Hepatocyte (in vitro differentiated cells): ENCODE measurements around the gene PRPSAP2. TPM values are rescaled to one million over a fixed set of nuclear protein-coding genes. Genes with fewer than 3 reads are reported as not detected.

ENCODE experiments used
- DNase-seq: peaks from one replicate; pipeline ENCODE4 v3.0.0-alpha.2; 2016; ENCODE audit warnings: low spot score
- H2AFZ ChIP-seq: fragments of 200-600 bp; sonication (generic); 2 replicates; pipeline ENCODE4 v1.6.0; 2016; ENCODE audit warnings: antibody characterized with exemption, mild to moderate bottlenecking
- H3K27ac ChIP-seq: fragments of 200-600 bp; sonication (generic); 2 replicates; pipeline ENCODE4 v1.5.1; 2016; ENCODE audit warnings: mild to moderate bottlenecking
- H3K27me3 ChIP-seq: fragments of 200-600 bp; sonication (generic); 2 replicates; pipeline ENCODE4 v1.6.1; 2016
- H3K36me3 ChIP-seq: fragments of 200-600 bp; sonication (generic); replicated peaks from 2 replicates; pipeline ENCODE4 v1.5.1; 2016; ENCODE audit warnings: low read depth; ENCODE audit not compliant: insufficient read depth
- H3K4me1 ChIP-seq: fragments of 200-600 bp; sonication (generic); 2 replicates; pipeline ENCODE4 v1.5.1; 2016; ENCODE audit warnings: mild to moderate bottlenecking, moderate library complexity; ENCODE audit not compliant: insufficient read depth
- H3K4me2 ChIP-seq: fragments of 200-600 bp; sonication (generic); 2 replicates; pipeline ENCODE4 v1.6.0; 2016
- H3K4me3 ChIP-seq: fragments of 200-600 bp; sonication (generic); 2 replicates; pipeline ENCODE4 v1.5.1; 2016; ENCODE audit warnings: mild to moderate bottlenecking
- H3K79me2 ChIP-seq: fragments of 200-600 bp; sonication (generic); 2 replicates; pipeline ENCODE4 v1.6.0; 2017; ENCODE audit warnings: mild to moderate bottlenecking
- H3K9me2 ChIP-seq: fragments of 200-600 bp; sonication (generic); replicated peaks from 2 replicates; pipeline ENCODE4 v1.6.0; 2017; ENCODE audit warnings: mild to moderate bottlenecking; ENCODE audit not compliant: insufficient read depth
- H3K9me3 ChIP-seq: fragments of 200-600 bp; sonication (generic); 2 replicates; pipeline ENCODE4 v1.5.1; 2016; ENCODE audit warnings: low read depth, mild to moderate bottlenecking
- H4K20me1 ChIP-seq: fragments of 200-600 bp; sonication (generic); 2 replicates; pipeline ENCODE4 v1.6.0; 2016; ENCODE audit warnings: mild to moderate bottlenecking; ENCODE audit not compliant: insufficient read depth, poor library complexity, severe bottlenecking
- EZH2 ChIP-seq: fragments of 200-600 bp; sonication (generic); IDR thresholded peaks from 2 replicates; pipeline ENCODE4 v1.6.1; 2016; ENCODE audit warnings: antibody characterized with exemption, mild to moderate bottlenecking, borderline replicate concordance
- EZH2phosphoT487 ChIP-seq: fragments of 200-600 bp; sonication (generic); IDR thresholded peaks from one replicate; pipeline ENCODE4 v1.6.1; 2018; ENCODE audit warnings: antibody characterized with exemption, mild to moderate bottlenecking, low read depth, moderate library complexity; ENCODE audit not compliant: unreplicated experiment, severe bottlenecking
- WGBS: methylation state at CpG from one replicate; pipeline ENCODE4 v1.1.6; 2016; ENCODE audit warnings: low lambda C conversion rate; ENCODE audit errors: missing lambda C conversion rate; 5-methylcytosine and 5-hydroxymethylcytosine counted together
- polyA plus RNA-seq: library from polyadenylated mRNA; unstranded; fragments of >200 nt; fragmentation: Nextera tagmentation; extraction: Ambion mirVana; gene quantifications from 2 replicates; pipeline ENCODE4 v1.2.1, GENCODE V29; 2016
- total RNA-seq: library from RNA; depleted of rRNA; stranded (reverse); fragments of >200 nt; gene quantifications from 2 replicates; pipeline ENCODE4 v1.2.3, GENCODE V29; 2014
- TF ChIP-seq, protein P1 (sequence below): fragments of 200-600 bp; sonication (generic); IDR thresholded peaks from 2 replicates; pipeline ENCODE4 v1.5.1; 2016; ENCODE audit warnings: antibody characterized with exemption, mild to moderate bottlenecking; ENCODE audit not compliant: poor library complexity

PRPSAP2 gene
- total and polyA plus RNA-seq, 2 experiments from 2014 or later, result 25.0 to 55.7 TPM

DNA sequence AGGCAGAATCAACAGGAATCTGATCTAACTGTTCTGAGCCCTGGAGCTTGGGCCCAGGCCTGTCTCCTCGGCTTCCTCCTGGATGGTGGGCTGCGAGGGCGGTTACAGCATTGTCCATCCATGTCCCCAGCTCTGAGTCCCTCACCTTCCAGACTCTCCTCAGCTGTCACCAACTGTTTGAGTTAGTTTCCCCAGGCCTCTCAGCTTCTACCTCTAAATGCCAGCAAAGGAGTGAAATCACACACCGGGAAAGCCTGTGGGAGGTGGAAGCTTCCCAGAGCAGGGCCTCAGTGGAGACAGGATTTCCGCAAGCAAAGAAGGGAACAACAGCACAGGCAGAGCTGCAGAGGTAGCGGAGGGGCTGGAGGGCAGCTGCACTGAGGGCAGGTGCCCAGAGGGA lies 9.4 kb upstream of the PRPSAP2 start:
- TF ChIP-seq, protein P1, sequence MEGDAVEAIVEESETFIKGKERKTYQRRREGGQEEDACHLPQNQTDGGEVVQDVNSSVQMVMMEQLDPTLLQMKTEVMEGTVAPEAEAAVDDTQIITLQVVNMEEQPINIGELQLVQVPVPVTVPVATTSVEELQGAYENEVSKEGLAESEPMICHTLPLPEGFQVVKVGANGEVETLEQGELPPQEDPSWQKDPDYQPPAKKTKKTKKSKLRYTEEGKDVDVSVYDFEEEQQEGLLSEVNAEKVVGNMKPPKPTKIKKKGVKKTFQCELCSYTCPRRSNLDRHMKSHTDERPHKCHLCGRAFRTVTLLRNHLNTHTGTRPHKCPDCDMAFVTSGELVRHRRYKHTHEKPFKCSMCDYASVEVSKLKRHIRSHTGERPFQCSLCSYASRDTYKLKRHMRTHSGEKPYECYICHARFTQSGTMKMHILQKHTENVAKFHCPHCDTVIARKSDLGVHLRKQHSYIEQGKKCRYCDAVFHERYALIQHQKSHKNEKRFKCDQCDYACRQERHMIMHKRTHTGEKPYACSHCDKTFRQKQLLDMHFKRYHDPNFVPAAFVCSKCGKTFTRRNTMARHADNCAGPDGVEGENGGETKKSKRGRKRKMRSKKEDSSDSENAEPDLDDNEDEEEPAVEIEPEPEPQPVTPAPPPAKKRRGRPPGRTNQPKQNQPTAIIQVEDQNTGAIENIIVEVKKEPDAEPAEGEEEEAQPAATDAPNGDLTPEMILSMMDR, result no peak
- TF ChIP-seq EZH2phosphoT487, result no peak
- TF ChIP-seq EZH2, result no peak
- 93% methylated on average over 6 of the region's 6 CpGs for WGBS
- no peak overlapping the region for H3K4me2 ChIP-seq
- H3K9me3 ChIP-seq, result no peaks in the 10 kb centered on the region
- H2AFZ ChIP-seq, result no peak overlapping the region
- no peak overlapping the region for H3K4me3 ChIP-seq
- no peaks in the 10 kb centered on the region for H3K79me2 ChIP-seq
- no peak overlapping the region for H3K27ac ChIP-seq
- H3K27me3 ChIP-seq, result no peaks in the 10 kb centered on the region
- H3K9me2 ChIP-seq, result no peaks in the 10 kb centered on the region
- no peaks in the 10 kb centered on the region for H3K36me3 ChIP-seq
- DNase-seq, result no peak
- no peaks in the 10 kb centered on the region for H4K20me1 ChIP-seq
- no peaks in the 10 kb centered on the region for H3K4me1 ChIP-seq

DNA sequence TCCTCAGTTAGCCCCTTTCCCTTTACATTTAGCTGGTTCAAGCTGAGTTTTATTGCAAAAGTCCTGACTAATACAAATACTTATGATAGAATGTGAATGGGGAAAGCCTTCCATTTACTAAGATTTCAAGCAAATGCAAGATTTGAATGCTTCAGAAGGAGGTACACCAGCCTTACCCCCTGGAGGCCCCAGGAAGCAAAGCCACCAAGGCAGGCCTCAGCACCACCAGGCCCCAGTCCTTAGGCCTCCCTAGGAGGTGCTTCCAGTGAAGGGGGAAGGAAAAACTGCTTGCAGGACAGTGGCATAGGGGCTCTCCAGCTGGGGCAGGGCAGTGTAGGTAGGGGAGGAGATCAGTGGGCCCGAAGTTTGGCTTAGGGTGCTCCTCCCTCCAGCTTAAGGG lies 7.3 kb upstream of the PRPSAP2 start:
- WGBS, result 54% methylated on average over 1 of the region's 1 CpG
- H3K4me1 ChIP-seq, result no peaks in the 10 kb centered on the region
- peaks cover 4% of the 10 kb centered on the region for H3K79me2 ChIP-seq
- no peak for DNase-seq
- H3K36me3 ChIP-seq, result no peaks in the 10 kb centered on the region
- H4K20me1 ChIP-seq, result no peaks in the 10 kb centered on the region
- no peak overlapping the region for H2AFZ ChIP-seq
- no peaks in the 10 kb centered on the region for H3K27me3 ChIP-seq
- no peak overlapping the region for H3K4me3 ChIP-seq
- H3K27ac ChIP-seq, result no peak overlapping the region
- no peaks in the 10 kb centered on the region for H3K9me2 ChIP-seq
- no peak for TF ChIP-seq EZH2
- TF ChIP-seq, protein P1, result no peak
- TF ChIP-seq EZH2phosphoT487, result no peak
- no peak overlapping the region for H3K4me2 ChIP-seq
- H3K9me3 ChIP-seq, result no peaks in the 10 kb centered on the region

DNA sequence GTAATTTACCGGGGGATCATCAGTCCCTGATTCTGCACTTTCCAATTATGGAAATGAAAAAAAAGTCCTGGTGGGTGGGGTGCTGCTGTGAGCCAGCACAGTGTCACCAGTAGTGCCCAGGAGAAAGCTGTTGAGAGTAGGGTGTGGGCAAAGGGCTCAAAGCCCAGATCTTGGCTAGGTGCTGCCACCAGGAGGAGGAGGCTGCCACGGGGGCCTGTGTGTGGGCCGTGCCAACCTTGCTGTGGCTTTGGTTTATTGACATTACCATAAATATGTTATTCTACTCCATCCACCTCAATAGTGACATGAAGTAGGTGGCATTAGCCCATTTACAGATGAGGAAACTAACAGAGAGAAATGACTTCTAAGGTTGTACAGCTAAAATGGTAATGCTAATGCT lies 6.7 kb upstream of the PRPSAP2 start:
- no peak overlapping the region for H3K27ac ChIP-seq
- no peaks in the 10 kb centered on the region for H3K4me1 ChIP-seq
- WGBS, result 92% methylated on average over 3 of the region's 3 CpGs
- H3K79me2 ChIP-seq, result peaks cover 4% of the 10 kb centered on the region
- H3K9me3 ChIP-seq, result no peaks in the 10 kb centered on the region
- H3K9me2 ChIP-seq, result no peaks in the 10 kb centered on the region
- no peak overlapping the region for H3K4me2 ChIP-seq
- H3K27me3 ChIP-seq, result no peaks in the 10 kb centered on the region
- no peak overlapping the region for H3K4me3 ChIP-seq
- H2AFZ ChIP-seq, result no peak overlapping the region
- TF ChIP-seq EZH2phosphoT487 (no peak), EZH2 (no peak)
- TF ChIP-seq, protein P1, result no peak
- no peaks in the 10 kb centered on the region for H3K36me3 ChIP-seq
- no peaks in the 10 kb centered on the region for H4K20me1 ChIP-seq
- DNase-seq, result no peak

DNA sequence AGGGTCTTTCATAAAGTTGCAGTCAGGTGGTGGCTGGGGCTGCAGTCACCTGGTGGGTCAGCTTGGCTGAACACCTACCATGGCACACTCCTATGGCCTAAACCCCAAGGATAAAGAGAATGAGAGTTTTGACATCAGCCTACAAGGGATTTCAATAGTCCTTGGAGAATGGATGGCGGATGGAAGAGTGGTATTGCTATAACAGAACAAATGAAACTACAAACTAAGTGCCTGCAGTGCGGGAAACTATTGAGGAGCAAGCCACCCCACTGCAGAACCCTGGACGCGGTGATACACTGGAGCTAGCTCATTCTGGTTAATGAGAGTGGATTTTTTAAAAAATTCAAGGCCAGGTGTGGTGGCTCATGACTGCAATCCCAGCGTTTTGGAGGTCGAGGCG lies 3.0 kb upstream of the PRPSAP2 start:
- H3K36me3 ChIP-seq, result no peaks in the 10 kb centered on the region
- H3K4me3 ChIP-seq, result no peak overlapping the region
- no peak overlapping the region for H2AFZ ChIP-seq
- no peaks in the 10 kb centered on the region for H3K9me3 ChIP-seq
- no peak overlapping the region for H3K27ac ChIP-seq
- H3K4me1 ChIP-seq, result no peaks in the 10 kb centered on the region
- no peaks in the 10 kb centered on the region for H4K20me1 ChIP-seq
- no peaks in the 10 kb centered on the region for H3K9me2 ChIP-seq
- peaks cover 20% of the 10 kb centered on the region for H3K79me2 ChIP-seq
- no peak for DNase-seq
- H3K4me2 ChIP-seq, result peak overlapping the region; percentile 74
- TF ChIP-seq, protein P1, result no peak
- TF ChIP-seq EZH2phosphoT487 (no peak), EZH2 (no peak)
- H3K27me3 ChIP-seq, result no peaks in the 10 kb centered on the region
- 94% methylated on average over 7 of the region's 7 CpGs for WGBS
